Activated CD8-positive, alpha-beta T cell treated with anti-CD3 and anti-CD28 coated beads for 36 hours (primary cell): ENCODE data around the gene ATG9B. TPM values are rescaled to one million over a fixed set of nuclear protein-coding genes. Genes with fewer than 3 reads are reported as not detected.
A peak's percentile ranks its signal among the peaks of the same experiment; 100 is the strongest.

Experiments used
- ATAC-seq: fragments of 200-7000 bp; cut with Tn5 transposase; one replicate; pipeline ENCODE4 v1.10.0; 2021; ENCODE audit warnings: mild to moderate bottlenecking, moderate library complexity
- CTCF ChIA-PET: fragments of 350-600 bp; sonication (Branson Sonifier 250); formaldehyde crosslinking; loops from one replicate; lab custom pipeline; 2021; ENCODE audit warnings: antibody characterized with exemption; lab: Charles Lee
- POLR2A ChIA-PET: fragments of 350-600 bp; sonication (Branson Sonifier 250); formaldehyde crosslinking; loops from one replicate; lab custom pipeline; 2021; ENCODE audit warnings: antibody characterized with exemption; lab: Charles Lee
- DNase-seq: peaks from one replicate; pipeline ENCODE4 v3.0.0-alpha.2; 2020
- H3K27ac Mint-ChIP-seq: one replicate; pipeline ENCODE4 v1.8.0; 2021; ENCODE audit warnings: mild to moderate bottlenecking, mixed read lengths
- H3K27me3 Mint-ChIP-seq: one replicate; pipeline ENCODE4 v1.8.0; 2021; ENCODE audit warnings: mixed read lengths
- H3K36me3 Mint-ChIP-seq: one replicate; pipeline ENCODE4 v1.8.0; 2021; ENCODE audit warnings: low read depth, mixed read lengths
- H3K4me1 Mint-ChIP-seq: one replicate; pipeline ENCODE4 v1.8.0; 2021; ENCODE audit warnings: low read depth, mixed read lengths
- H3K4me3 Mint-ChIP-seq: one replicate; pipeline ENCODE4 v1.8.0; 2021; ENCODE audit warnings: mild to moderate bottlenecking, moderate library complexity, mixed read lengths
- H3K9me3 Mint-ChIP-seq: one replicate; pipeline ENCODE4 v1.8.0; 2021; ENCODE audit warnings: mixed read lengths
- intact Hi-C: fragments of 100-400 bp; cut with micrococcal nuclease; formaldehyde crosslinking; loops from one replicate; pipeline ENCODE4 v1.10.0; 2022
- total RNA-seq, 2 experiments: library from RNA; stranded (reverse); gene quantifications; one replicate each; pipeline ENCODE4 v1.2.3, GENCODE V29; 2021
- TF ChIP-seq, protein P1 (sequence below): fragments of 200-600 bp; IDR thresholded peaks from one replicate; pipeline ENCODE4 v1.8.0; 2022; ENCODE audit warnings: antibody characterized with exemption, mild to moderate bottlenecking

The ATG9B gene
- total RNA-seq, 2 experiments from 2014 or later = 12.6 to 14.0 TPM

DNA sequence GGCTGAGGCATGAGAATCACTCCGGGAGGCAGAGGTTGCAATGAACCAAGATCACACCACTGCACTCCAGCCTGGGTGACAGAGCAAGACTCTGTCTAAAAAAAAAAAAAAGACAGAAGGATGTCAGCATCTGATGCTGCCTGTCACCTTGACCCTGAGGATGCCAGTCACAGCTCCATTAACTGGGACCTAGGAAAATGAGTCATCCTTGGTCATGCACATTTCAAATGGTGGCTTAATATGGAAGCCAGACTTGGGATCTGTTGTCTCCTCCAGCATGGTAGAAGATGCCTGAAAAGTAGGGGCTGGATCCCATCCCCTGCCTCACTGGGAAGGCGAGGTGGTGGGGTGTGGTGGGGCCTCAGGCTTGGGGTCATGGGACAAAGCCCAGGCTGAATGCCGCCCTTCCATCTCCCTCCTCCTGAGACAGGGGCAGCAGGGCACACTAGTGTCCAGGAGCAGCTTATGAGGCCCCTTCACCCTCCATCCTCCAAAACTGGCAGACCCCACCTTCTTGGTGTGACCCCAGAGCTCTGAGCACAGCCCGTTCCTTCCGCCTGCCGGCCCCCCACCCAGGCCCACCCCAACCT lies 32.1 kb downstream of the ATG9B start:
- ATAC-seq = no peak
- Mint-ChIP-seq H3K27ac (no peak overlapping the region), H3K9me3 (peaks cover 16% of the 10 kb centered on the region), H3K27me3 (peaks cover 1% of the 10 kb centered on the region), H3K4me3 (no peak overlapping the region), H3K36me3 (no peaks in the 10 kb centered on the region), H3K4me1 (peaks cover 26% of the 10 kb centered on the region)
- TF ChIP-seq, protein P1, sequence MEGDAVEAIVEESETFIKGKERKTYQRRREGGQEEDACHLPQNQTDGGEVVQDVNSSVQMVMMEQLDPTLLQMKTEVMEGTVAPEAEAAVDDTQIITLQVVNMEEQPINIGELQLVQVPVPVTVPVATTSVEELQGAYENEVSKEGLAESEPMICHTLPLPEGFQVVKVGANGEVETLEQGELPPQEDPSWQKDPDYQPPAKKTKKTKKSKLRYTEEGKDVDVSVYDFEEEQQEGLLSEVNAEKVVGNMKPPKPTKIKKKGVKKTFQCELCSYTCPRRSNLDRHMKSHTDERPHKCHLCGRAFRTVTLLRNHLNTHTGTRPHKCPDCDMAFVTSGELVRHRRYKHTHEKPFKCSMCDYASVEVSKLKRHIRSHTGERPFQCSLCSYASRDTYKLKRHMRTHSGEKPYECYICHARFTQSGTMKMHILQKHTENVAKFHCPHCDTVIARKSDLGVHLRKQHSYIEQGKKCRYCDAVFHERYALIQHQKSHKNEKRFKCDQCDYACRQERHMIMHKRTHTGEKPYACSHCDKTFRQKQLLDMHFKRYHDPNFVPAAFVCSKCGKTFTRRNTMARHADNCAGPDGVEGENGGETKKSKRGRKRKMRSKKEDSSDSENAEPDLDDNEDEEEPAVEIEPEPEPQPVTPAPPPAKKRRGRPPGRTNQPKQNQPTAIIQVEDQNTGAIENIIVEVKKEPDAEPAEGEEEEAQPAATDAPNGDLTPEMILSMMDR = no peak
- CTCF ChIA-PET = interaction anchor here (0.9 to 5.3 kb wide), 2 partner anchors 27 to 29 kb away, joined by 4 to 22 read pairs; no protein-coding TSS in a partner anchor
- POLR2A ChIA-PET = no interaction called here
- intact Hi-C loops = no loop called here
- no peak for DNase-seq

DNA sequence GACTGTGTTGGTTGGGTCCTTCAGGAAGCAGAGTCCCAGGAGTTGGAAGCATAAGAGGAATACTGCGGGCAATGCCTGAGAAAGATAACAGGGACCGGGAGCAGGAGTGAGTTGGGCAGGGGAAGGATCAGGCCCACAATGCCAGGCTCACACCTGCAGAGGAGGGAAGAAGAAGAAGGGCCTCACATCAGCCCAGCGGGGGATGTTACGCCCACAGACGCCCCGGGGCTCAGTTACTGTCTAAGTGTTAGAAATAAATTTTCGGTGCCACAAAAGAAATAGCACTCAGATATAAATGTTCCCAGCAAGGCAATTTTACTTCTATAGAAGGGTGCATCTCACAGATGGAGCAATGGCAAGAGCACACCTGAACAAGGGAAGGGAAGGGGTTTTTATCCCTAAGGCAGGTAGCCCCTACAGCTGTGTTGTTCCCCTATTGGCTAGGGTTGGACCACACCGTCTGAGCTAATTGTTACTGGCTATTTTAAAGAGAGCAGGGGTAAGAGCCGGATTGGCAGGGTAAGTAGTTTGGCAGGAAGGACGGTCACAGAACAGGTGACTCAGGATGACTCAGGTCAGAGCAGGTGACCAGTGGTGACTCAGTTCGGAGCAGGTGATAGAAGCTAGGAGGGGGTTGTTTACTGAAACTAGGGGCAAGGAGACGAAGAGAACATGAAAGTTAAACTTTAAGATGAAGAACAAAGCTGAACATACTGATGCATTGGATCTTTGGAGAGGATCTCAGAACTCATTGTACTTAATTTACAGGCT lies 33.7 kb downstream of the ATG9B start, which contains the start of gene NOS3:
NOS3 (plus strand) TSS at position 602 of the 771 bp plus-strand sequence. CDS start 2,787 bp downstream, outside the sequence.
- DNase-seq (no peak), ATAC-seq (no peak)
- Mint-ChIP-seq H3K9me3 (peaks cover 16% of the 10 kb centered on the region), H3K27ac (no peak within 1 kb of the TSS), H3K4me3 (no peak within 1 kb of the TSS), H3K27me3 (peaks cover 5% of the 10 kb centered on the region), H3K36me3 (no peaks in the 10 kb centered on the region), H3K4me1 (peaks cover 23% of the 10 kb centered on the region)
- TF ChIP-seq, protein P1 = no peak
- CTCF ChIA-PET = interaction anchor here (1.0 to 5.3 kb wide), 5 partner anchors 10 to 92 kb away, joined by 3 to 22 read pairs (median 8); no protein-coding TSS in a partner anchor
- POLR2A ChIA-PET = no interaction called here
- intact Hi-C loops = no loop called here

DNA sequence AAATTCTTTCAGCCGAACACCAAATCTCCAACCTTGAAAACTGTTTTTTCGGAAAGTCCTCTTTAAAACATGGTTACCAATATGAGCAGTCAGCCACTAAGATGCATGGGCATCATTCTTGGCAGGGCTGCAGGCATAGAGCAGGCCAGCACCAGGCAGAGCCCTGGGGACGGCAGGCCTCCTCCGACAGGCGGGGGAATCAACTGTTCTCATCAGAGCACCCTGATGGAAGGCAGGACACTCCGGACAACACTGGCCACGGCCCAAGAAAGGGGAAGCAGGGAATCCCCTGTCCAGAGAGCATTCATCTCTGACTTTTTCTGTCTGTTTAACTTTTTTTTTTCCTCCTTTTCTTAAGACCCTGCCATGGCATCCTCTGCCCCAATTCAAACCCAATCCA lies 34.8 kb downstream of the ATG9B start:
- Mint-ChIP-seq H3K9me3 (peaks cover 16% of the 10 kb centered on the region), H3K4me3 (no peak overlapping the region), H3K4me1 (peaks cover 17% of the 10 kb centered on the region), H3K27me3 (peaks cover 10% of the 10 kb centered on the region), H3K36me3 (no peaks in the 10 kb centered on the region), H3K27ac (no peak overlapping the region)
- DNase-seq = no peak
- TF ChIP-seq, protein P1 = no peak
- POLR2A ChIA-PET = no interaction called here
- ATAC-seq = no peak
- intact Hi-C loops = loop anchor here (2.0 to 10.0 kb wide), 2 partner anchors 91 to 205 kb away; no protein-coding TSS in a partner anchor
- CTCF ChIA-PET = interaction anchor here (0.7 to 5.3 kb wide), 16 partner anchors 9 to 562 kb away, joined by 3 to 22 read pairs (median 5); no protein-coding TSS in a partner anchor

DNA sequence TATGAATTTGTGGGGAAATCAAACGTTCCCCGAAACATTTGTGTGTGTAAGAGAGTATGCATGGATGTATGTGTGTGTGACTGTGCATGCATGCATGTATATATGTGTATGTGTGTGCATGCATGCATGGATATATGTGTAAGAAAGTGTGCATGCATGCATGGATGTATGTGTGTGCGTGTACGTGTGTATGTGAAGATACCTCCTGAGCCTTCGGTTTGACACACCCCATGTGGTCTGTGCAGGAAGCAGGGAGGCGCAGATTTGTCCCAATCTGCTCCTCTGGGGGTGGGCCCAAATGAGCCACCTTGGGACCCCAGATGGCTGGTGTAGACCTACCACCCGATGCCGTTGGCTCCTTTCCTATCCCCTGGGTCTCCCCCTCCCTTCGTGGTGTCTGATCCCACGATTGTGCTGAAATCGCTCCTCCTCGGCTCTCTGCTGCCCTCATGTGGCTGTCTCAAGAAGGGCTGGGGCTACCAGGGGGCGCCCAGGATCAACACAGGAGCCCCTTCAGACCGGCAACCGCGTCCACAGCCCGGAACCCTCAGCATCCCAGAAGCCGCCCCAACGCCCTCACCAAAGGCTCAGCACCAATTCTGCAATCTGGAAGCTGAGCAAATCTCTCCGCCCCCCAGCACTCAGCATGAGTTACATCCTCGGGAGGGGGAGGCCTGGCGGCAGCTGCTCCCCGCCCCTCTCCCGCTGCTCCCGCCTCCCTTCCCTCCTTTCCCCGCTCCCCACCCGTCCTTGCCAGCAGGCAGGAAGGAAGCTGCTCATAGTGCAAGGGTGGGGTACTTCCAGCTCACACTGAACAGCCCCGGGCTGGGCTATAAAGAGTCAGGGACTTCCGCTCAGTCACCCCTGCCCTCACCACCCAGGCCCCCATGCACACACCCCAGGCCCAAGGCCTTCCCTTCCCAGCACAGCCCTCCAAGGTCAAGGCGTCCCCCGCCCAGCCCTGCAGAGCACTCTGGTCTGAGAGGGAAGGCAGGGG lies 35.8 kb downstream of the ATG9B start:
- DNase-seq (peak; percentile 79), ATAC-seq (peak; percentile 76)
- H3K36me3 Mint-ChIP-seq = no peaks in the 10 kb centered on the region
- peaks cover 16% of the 10 kb centered on the region for H3K9me3 Mint-ChIP-seq
- ChIA-PET POLR2A (no interaction called here), CTCF (interaction anchor here (0.6 to 3.4 kb wide), 20 partner anchors 9 to 561 kb away, joined by 3 to 19 read pairs (median 4); no protein-coding TSS in a partner anchor)
- H3K27me3 Mint-ChIP-seq = peaks cover 16% of the 10 kb centered on the region
- no peak overlapping the region for H3K4me3 Mint-ChIP-seq
- intact Hi-C loops = loop anchor here (2.0 to 10.0 kb wide), 2 partner anchors 90 to 204 kb away; no protein-coding TSS in a partner anchor
- H3K27ac Mint-ChIP-seq = no peak overlapping the region
- peaks cover 15% of the 10 kb centered on the region for H3K4me1 Mint-ChIP-seq
- TF ChIP-seq, protein P1 = peak; percentile 91
